ENCODE results near the gene MYO5A. TPM values are rescaled to one million over a fixed set of nuclear protein-coding genes. Genes with fewer than 3 reads are reported as not detected.
"Not testable (repeated sequence)": the region's sequence is repeated elsewhere in the genome, so short reads cannot be mapped to it uniquely, and the experiment has no call there.

The MYO5A gene
- total RNA-seq, 1 donor from 2014 or later, result 9.4 TPM

DNA sequence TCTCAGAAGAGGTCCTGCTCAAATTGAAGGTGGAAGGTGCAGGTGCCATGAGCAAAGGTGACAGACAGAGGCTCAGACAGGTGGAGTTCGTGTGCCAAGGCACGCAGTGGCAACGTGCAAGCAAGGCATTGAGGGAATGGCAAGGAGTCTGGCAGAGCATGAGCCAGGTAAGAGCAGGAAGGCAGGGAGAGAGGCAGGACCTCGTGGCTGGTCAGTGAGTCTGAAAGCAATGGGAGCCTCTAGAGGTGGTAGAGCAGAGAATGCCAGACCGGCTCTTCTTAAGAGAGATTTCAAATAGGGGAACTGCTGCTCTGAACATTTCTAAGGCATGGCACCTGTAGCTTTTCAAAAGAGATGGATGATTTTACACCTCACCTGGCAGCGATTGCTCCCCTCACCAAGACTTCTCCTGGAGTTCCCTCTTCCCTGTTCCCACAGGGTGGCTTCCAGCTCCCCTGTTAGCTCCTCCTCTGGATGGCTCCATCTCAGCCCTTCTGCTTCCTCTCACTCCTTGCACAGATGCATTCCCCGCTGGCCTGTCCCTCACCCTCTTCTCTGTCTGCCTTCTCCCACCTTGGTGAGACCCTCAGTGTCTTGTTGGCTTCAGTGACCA lies 235.8 kb downstream of the MYO5A start:
- Histone ChIP-seq H3K27ac (ENCODE audit: low read depth, low read length) (no peak overlapping the region), H3K4me3 (ENCODE audit: low read length in 3 of 3) (no peak overlapping the region), H3K36me3 (ENCODE audit: control insufficient read depth in 3 of 3, insufficient read depth in 3 of 3, low read length in 3 of 3) (no peaks in the 10 kb centered on the region), H3K9ac (ENCODE audit: low read depth in 1 of 3, low read length in 3 of 3) (no peak overlapping the region), H3K27me3 (ENCODE audit: control insufficient read depth in 3 of 3, insufficient read depth in 3 of 3, low read length in 3 of 3) (peaks cover 0 to 7% (median 0%) of the 10 kb centered on the region in 3 donors), H3K4me1 (ENCODE audit: control insufficient read depth in 3 of 3, insufficient read depth in 3 of 3, low read length in 3 of 3) (peaks cover 0 to 7% (median 6%) of the 10 kb centered on the region in 3 donors), H3K9me3 (ENCODE audit: control insufficient read depth in 3 of 3, low read length in 3 of 3) (no peaks in the 10 kb centered on the region)

GRCh38 chr15:52291204-52291603 lies 237.5 kb downstream of the MYO5A start:
- Histone ChIP-seq H3K4me3 (ENCODE audit: low read length in 3 of 3) (no peak overlapping the region), H3K27me3 (ENCODE audit: control insufficient read depth in 3 of 3, insufficient read depth in 3 of 3, low read length in 3 of 3) (peaks cover 0 to 7% (median 0%) of the 10 kb centered on the region in 3 donors), H3K9me3 (ENCODE audit: control insufficient read depth in 3 of 3, low read length in 3 of 3) (no peaks in the 10 kb centered on the region), H3K4me1 (ENCODE audit: control insufficient read depth in 3 of 3, insufficient read depth in 3 of 3, low read length in 3 of 3) (peaks cover 0 to 7% (median 6%) of the 10 kb centered on the region in 3 donors), H3K27ac (ENCODE audit: low read depth, low read length) (no peak overlapping the region), H3K9ac (ENCODE audit: low read depth in 1 of 3, low read length in 3 of 3) (no peak overlapping the region), H3K36me3 (ENCODE audit: control insufficient read depth in 3 of 3, insufficient read depth in 3 of 3, low read length in 3 of 3) (no peaks in the 10 kb centered on the region)

DNA sequence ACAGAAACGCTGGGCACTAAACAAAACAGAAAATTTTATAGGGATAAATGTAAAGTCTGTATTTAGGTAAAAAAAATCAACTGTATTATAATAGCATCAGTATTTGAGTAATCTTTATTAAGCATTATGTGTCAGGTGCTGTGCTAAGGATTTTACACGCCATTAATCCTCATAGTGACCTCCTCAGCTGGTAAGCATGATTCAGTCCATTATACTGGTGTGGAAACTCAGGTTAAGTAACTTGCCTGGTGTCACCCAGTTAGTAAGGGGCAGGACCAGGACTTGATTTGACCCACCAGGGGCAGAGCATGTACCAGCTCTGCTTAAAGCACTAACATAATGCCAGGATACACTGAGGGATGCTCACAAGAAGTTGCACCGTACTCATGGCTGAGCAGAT lies 237.9 kb downstream of the MYO5A start:
- no peak overlapping the region for H3K27ac ChIP-seq (ENCODE audit: low read depth, low read length)
- no peaks in the 10 kb centered on the region for H3K36me3 ChIP-seq (ENCODE audit: control insufficient read depth in 3 of 3, insufficient read depth in 3 of 3, low read length in 3 of 3)
- peaks cover 0 to 7% (median 4%) of the 10 kb centered on the region in 3 donors for H3K4me1 ChIP-seq (ENCODE audit: control insufficient read depth in 3 of 3, insufficient read depth in 3 of 3, low read length in 3 of 3)
- H3K27me3 ChIP-seq (ENCODE audit: control insufficient read depth in 3 of 3, insufficient read depth in 3 of 3, low read length in 3 of 3), result peaks cover 0 to 7% (median 0%) of the 10 kb centered on the region in 3 donors
- H3K9me3 ChIP-seq (ENCODE audit: control insufficient read depth in 3 of 3, low read length in 3 of 3), result no peaks in the 10 kb centered on the region
- H3K9ac ChIP-seq (ENCODE audit: low read depth in 1 of 3, low read length in 3 of 3), result no peak overlapping the region
- H3K4me3 ChIP-seq (ENCODE audit: low read length in 3 of 3), result no peak overlapping the region

DNA sequence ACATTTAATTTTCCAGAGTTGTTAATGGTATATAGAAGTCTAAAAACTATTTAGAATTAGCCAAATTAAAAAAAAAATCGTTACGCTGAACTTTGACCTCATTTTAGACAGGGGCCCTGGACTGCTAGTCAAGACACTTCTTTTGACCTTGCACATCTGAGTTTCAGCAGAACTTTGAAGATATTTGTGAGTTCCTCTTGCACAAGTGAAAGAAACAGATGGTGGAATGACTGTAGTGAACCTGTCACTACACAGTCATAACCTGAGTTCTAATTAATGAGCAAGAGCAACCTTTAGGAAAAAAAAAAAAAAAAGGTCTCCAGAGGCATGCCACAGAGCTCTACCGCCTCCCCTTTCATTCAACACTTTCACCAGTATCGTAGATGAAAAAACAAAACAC lies 238.4 kb downstream of the MYO5A start:
- Histone ChIP-seq H3K36me3 (ENCODE audit: control insufficient read depth in 3 of 3, insufficient read depth in 3 of 3, low read length in 3 of 3) (no peaks in the 10 kb centered on the region), H3K4me1 (ENCODE audit: control insufficient read depth in 3 of 3, insufficient read depth in 3 of 3, low read length in 3 of 3) (peaks cover 0 to 7% (median 3%) of the 10 kb centered on the region in 3 donors), H3K4me3 (ENCODE audit: low read length in 3 of 3) (no peak overlapping the region), H3K27ac (ENCODE audit: low read depth, low read length) (no peak overlapping the region), H3K9ac (ENCODE audit: low read depth in 1 of 3, low read length in 3 of 3) (no peak overlapping the region), H3K9me3 (ENCODE audit: control insufficient read depth in 3 of 3, low read length in 3 of 3) (no peaks in the 10 kb centered on the region), H3K27me3 (ENCODE audit: control insufficient read depth in 3 of 3, insufficient read depth in 3 of 3, low read length in 3 of 3) (peaks cover 0 to 7% (median 0%) of the 10 kb centered on the region in 3 donors)

DNA sequence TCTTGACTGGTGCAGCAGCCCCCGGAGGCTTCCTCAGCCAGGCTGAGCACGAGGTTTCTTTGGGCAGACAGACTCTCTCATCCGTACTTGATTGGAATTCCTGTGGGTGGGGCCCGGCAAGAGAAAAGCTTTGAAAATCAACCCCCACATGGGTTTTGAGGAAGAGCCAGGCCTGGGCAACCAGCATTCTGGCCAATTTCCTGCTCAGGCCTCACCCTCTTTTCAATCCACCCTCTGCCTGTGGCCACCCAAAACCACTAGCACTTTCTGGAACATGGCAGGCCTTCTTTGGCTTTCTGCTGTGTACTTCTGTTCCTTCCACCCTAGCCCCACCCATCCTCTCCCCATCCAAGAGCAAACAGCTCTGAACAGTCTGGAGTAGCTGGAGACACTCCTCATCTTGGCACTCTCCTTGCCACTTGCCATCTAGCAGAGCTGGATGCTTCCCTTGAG lies 239.0 kb downstream of the MYO5A start:
- no peak overlapping the region for H3K4me3 ChIP-seq (ENCODE audit: low read length in 3 of 3)
- H3K9ac ChIP-seq (ENCODE audit: low read depth in 1 of 3, low read length in 3 of 3), result no peak overlapping the region
- no peaks in the 10 kb centered on the region for H3K9me3 ChIP-seq (ENCODE audit: control insufficient read depth in 3 of 3, low read length in 3 of 3)
- H3K27ac ChIP-seq (ENCODE audit: low read depth, low read length), result no peak overlapping the region
- H3K36me3 ChIP-seq (ENCODE audit: control insufficient read depth in 3 of 3, insufficient read depth in 3 of 3, low read length in 3 of 3), result no peaks in the 10 kb centered on the region
- peaks cover 0 to 2% (median 0%) of the 10 kb centered on the region in 3 donors for H3K4me1 ChIP-seq (ENCODE audit: control insufficient read depth in 3 of 3, insufficient read depth in 3 of 3, low read length in 3 of 3)
- H3K27me3 ChIP-seq (ENCODE audit: control insufficient read depth in 3 of 3, insufficient read depth in 3 of 3, low read length in 3 of 3), result peaks cover 0 to 2% (median 0%) of the 10 kb centered on the region in 3 donors

GRCh38 chr15:52288986-52289385 lies 239.7 kb downstream of the MYO5A start:
- no peaks in the 10 kb centered on the region for H3K36me3 ChIP-seq (ENCODE audit: control insufficient read depth in 3 of 3, insufficient read depth in 3 of 3, low read length in 3 of 3)
- no peak overlapping the region for H3K4me3 ChIP-seq (ENCODE audit: low read length in 3 of 3)
- H3K27ac ChIP-seq (ENCODE audit: low read depth, low read length), result no peak overlapping the region
- no peaks in the 10 kb centered on the region for H3K27me3 ChIP-seq (ENCODE audit: control insufficient read depth in 3 of 3, insufficient read depth in 3 of 3, low read length in 3 of 3)
- H3K9me3 ChIP-seq (ENCODE audit: control insufficient read depth in 3 of 3, low read length in 3 of 3), result no peaks in the 10 kb centered on the region
- no peak overlapping the region for H3K9ac ChIP-seq (ENCODE audit: low read depth in 1 of 3, low read length in 3 of 3)
- no peaks in the 10 kb centered on the region for H3K4me1 ChIP-seq (ENCODE audit: control insufficient read depth in 3 of 3, insufficient read depth in 3 of 3, low read length in 3 of 3)

GRCh38 chr15:52288051-52288942 lies 240.4 kb downstream of the MYO5A start:
- Histone ChIP-seq H3K9me3 (ENCODE audit: control insufficient read depth in 3 of 3, low read length in 3 of 3) (no peaks in the 10 kb centered on the region), H3K9ac (ENCODE audit: low read depth in 1 of 3, low read length in 3 of 3) (no peak overlapping the region), H3K4me1 (ENCODE audit: control insufficient read depth in 3 of 3, insufficient read depth in 3 of 3, low read length in 3 of 3) (no peaks in the 10 kb centered on the region), H3K27me3 (ENCODE audit: control insufficient read depth in 3 of 3, insufficient read depth in 3 of 3, low read length in 3 of 3) (no peaks in the 10 kb centered on the region), H3K27ac (ENCODE audit: low read depth, low read length) (no peak overlapping the region), H3K4me3 (ENCODE audit: low read length in 3 of 3) (no peak overlapping the region), H3K36me3 (ENCODE audit: control insufficient read depth in 3 of 3, insufficient read depth in 3 of 3, low read length in 3 of 3) (peaks cover 0 to under 1% (median 0%) of the 10 kb centered on the region in 3 donors)

- Histone ChIP-seq H3K27ac (ENCODE audit: low read depth, low read length) (no peak overlapping the region), H3K27me3 (ENCODE audit: control insufficient read depth in 3 of 3, insufficient read depth in 3 of 3, low read length in 3 of 3) (no peaks in the 10 kb centered on the region), H3K4me3 (ENCODE audit: low read length in 3 of 3) (no peak overlapping the region), H3K4me1 (ENCODE audit: control insufficient read depth in 3 of 3, insufficient read depth in 3 of 3, low read length in 3 of 3) (no peaks in the 10 kb centered on the region), H3K9me3 (ENCODE audit: control insufficient read depth in 3 of 3, low read length in 3 of 3) (no peaks in the 10 kb centered on the region), H3K9ac (ENCODE audit: low read depth in 1 of 3, low read length in 3 of 3) (no peak overlapping the region), H3K36me3 (ENCODE audit: control insufficient read depth in 3 of 3, insufficient read depth in 3 of 3, low read length in 3 of 3) (peaks cover 0 to 2% (median 0%) of the 10 kb centered on the region in 3 donors)
Measured at GRCh38 chr15:52287114-52287513, 241.6 kb downstream of the MYO5A start.

DNA sequence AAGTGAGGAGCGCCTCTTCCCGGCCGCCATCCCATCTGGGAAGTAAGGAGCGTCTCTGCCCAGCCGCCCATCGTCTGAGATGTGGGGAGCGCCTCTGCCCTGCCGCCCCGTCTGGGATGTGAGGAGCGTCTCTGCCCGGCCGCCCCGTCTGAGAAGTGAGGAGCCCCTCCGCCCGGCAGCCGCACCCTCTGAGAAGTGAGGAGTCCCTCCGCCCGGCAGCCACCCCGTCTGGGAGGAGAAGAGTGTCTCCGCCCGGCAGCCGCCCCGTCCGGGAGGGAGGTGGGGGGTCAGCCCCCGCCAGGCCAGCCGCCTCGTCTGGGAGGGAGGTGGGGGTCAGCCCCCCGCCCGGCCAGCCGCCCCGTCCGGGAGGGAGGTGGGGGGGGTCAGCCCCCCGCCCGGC lies 242.7 kb downstream of the MYO5A start:
- H3K27me3 ChIP-seq (ENCODE audit: control insufficient read depth in 3 of 3, insufficient read depth in 3 of 3, low read length in 3 of 3); H3K36me3 ChIP-seq (ENCODE audit: control insufficient read depth in 3 of 3, insufficient read depth in 3 of 3, low read length in 3 of 3); H3K4me1 ChIP-seq (ENCODE audit: control insufficient read depth in 3 of 3, insufficient read depth in 3 of 3, low read length in 3 of 3); H3K27ac ChIP-seq (ENCODE audit: low read depth, low read length); H3K4me3 ChIP-seq (ENCODE audit: low read length in 3 of 3); H3K9ac ChIP-seq (ENCODE audit: low read depth in 1 of 3, low read length in 3 of 3); H3K9me3 ChIP-seq (ENCODE audit: control insufficient read depth in 3 of 3, low read length in 3 of 3): not testable (repeated sequence)

DNA sequence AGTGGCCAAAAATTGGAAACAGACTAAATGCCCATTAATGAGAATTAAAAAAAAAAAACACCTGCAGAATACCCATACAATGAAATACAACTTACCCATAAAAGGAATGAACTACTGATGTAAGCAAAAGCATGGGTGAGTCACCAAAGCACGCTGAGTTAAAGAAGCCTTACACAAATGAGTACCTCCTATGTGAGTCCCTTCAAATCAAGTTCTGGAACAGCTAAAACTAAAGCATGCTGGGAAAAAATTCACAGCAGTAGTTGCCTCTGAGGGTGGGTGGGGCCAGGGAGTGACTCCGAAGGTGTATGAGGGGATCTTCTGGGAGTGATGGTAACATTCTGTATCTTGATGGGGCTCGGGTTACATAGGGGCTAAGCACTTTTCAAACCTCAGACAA lies 244.5 kb downstream of the MYO5A start:
- no peaks in the 10 kb centered on the region for H3K27me3 ChIP-seq (ENCODE audit: control insufficient read depth in 3 of 3, insufficient read depth in 3 of 3, low read length in 3 of 3)
- H3K4me1 ChIP-seq (ENCODE audit: control insufficient read depth in 3 of 3, insufficient read depth in 3 of 3, low read length in 3 of 3), result peaks cover 3 to 6% (median 4%) of the 10 kb centered on the region in 3 donors
- H3K9ac ChIP-seq (ENCODE audit: low read depth in 1 of 3, low read length in 3 of 3), result no peak overlapping the region
- peaks cover 0 to 2% (median 0%) of the 10 kb centered on the region in 3 donors for H3K36me3 ChIP-seq (ENCODE audit: control insufficient read depth in 3 of 3, insufficient read depth in 3 of 3, low read length in 3 of 3)
- H3K4me3 ChIP-seq (ENCODE audit: low read length in 3 of 3), result no peak overlapping the region
- H3K27ac ChIP-seq (ENCODE audit: low read depth, low read length), result no peak overlapping the region
- no peaks in the 10 kb centered on the region for H3K9me3 ChIP-seq (ENCODE audit: control insufficient read depth in 3 of 3, low read length in 3 of 3)

Measured in skeletal muscle tissue (tissue), 4 donors.